H9 (cell line): ENCODE measurements around the gene EHHADH. TPM values are rescaled to one million over a fixed set of nuclear protein-coding genes. Genes with fewer than 3 reads are reported as not detected.

Experiments
- DNase-seq: peaks from one replicate; pipeline ENCODE4 v3.0.0-alpha.2; 2017
- H2AFZ ChIP-seq: one replicate; pipeline ENCODE4 v1.6.1; 2013; ENCODE audit warnings: mild to moderate bottlenecking, low read length, control low read depth, moderate library complexity
- H2AK5ac ChIP-seq: 2 replicates; pipeline ENCODE4 v1.6.1; 2013; ENCODE audit warnings: low read length, control low read depth, mixed read lengths; ENCODE audit not compliant: insufficient read length
- H2BK120ac ChIP-seq: one replicate; pipeline ENCODE4 v1.6.1; 2013; ENCODE audit warnings: low read depth, mild to moderate bottlenecking, low read length, control low read depth, inconsistent platforms; ENCODE audit not compliant: poor library complexity, severe bottlenecking
- H2BK12ac ChIP-seq: 2 replicates; pipeline ENCODE4 v1.6.1; 2013; ENCODE audit warnings: low read length, control low read depth, mixed read lengths, low read depth; ENCODE audit not compliant: insufficient read length
- H2BK15ac ChIP-seq: 2 replicates; pipeline ENCODE4 v1.6.1; 2013; ENCODE audit warnings: low read depth, low read length, control low read depth
- H2BK20ac ChIP-seq: one replicate; pipeline ENCODE4 v1.6.1; 2013; ENCODE audit warnings: low read depth, mild to moderate bottlenecking, low read length, control low read depth, inconsistent platforms; ENCODE audit not compliant: poor library complexity, severe bottlenecking
- H2BK5ac ChIP-seq: 2 replicates; pipeline ENCODE4 v1.6.1; 2013; ENCODE audit warnings: low read length, control low read depth, mixed read lengths; ENCODE audit not compliant: insufficient read length
- H3K14ac ChIP-seq: 2 replicates; pipeline ENCODE4 v1.6.1; 2013; ENCODE audit warnings: low read length, control low read depth; ENCODE audit not compliant: insufficient read depth
- H3K18ac ChIP-seq: 2 replicates; pipeline ENCODE4 v1.6.1; 2013; ENCODE audit warnings: low read depth, mild to moderate bottlenecking, mixed read lengths, low read length, control low read depth; ENCODE audit not compliant: insufficient read length
- H3K23ac ChIP-seq: 2 replicates; pipeline ENCODE4 v1.6.1; 2013; ENCODE audit warnings: low read length, control low read depth, mixed read lengths, low read depth; ENCODE audit not compliant: insufficient read length
- H3K23me2 ChIP-seq: 2 replicates; pipeline ENCODE4 v1.6.1; 2013; ENCODE audit warnings: low read depth, mild to moderate bottlenecking, mixed read lengths, low read length, control low read depth; ENCODE audit not compliant: insufficient read length, poor library complexity, severe bottlenecking
- H3K27ac ChIP-seq: 2 replicates; pipeline ENCODE4 v1.5.1; 2013; ENCODE audit warnings: low read length, control low read depth, mixed read lengths, low read depth; ENCODE audit not compliant: insufficient read length
- H3K27me3 ChIP-seq: 2 replicates; pipeline ENCODE4 v1.6.1; 2013; ENCODE audit warnings: low read length, control low read depth, inconsistent platforms; ENCODE audit not compliant: insufficient read depth
- H3K4ac ChIP-seq: 2 replicates; pipeline ENCODE4 v1.6.1; 2013; ENCODE audit warnings: low read depth, mild to moderate bottlenecking, control low read depth, inconsistent platforms, low read length, moderate library complexity
- H3K4me1 ChIP-seq: 2 replicates; pipeline ENCODE4 v1.6.1; 2013; ENCODE audit warnings: low read length, control low read depth, inconsistent platforms; ENCODE audit not compliant: insufficient read depth
- H3K4me2 ChIP-seq: 2 replicates; pipeline ENCODE4 v1.6.1; 2013; ENCODE audit warnings: low read length, control low read depth, mixed read lengths; ENCODE audit not compliant: insufficient read length, insufficient read depth
- H3K56ac ChIP-seq: 2 replicates; pipeline ENCODE4 v1.6.1; 2013; ENCODE audit warnings: low read depth, mild to moderate bottlenecking, mixed read lengths, low read length, control low read depth; ENCODE audit not compliant: insufficient read length
- H3K79me1 ChIP-seq: 2 replicates; pipeline ENCODE4 v1.6.1; 2013; ENCODE audit warnings: low read depth, mild to moderate bottlenecking, moderate library complexity, low read length, control low read depth, inconsistent platforms; ENCODE audit not compliant: insufficient read depth, poor library complexity, severe bottlenecking
- H3K79me2 ChIP-seq: 2 replicates; pipeline ENCODE4 v1.6.1; 2013; ENCODE audit warnings: low read length, control low read depth, inconsistent platforms; ENCODE audit not compliant: insufficient read depth
- H3K9ac ChIP-seq: 2 replicates; pipeline ENCODE4 v1.6.1; 2013; ENCODE audit warnings: low read length, control low read depth, mixed read lengths; ENCODE audit not compliant: insufficient read length; ENCODE audit errors: extremely low read depth
- H3K9me3 ChIP-seq: one replicate; pipeline ENCODE4 v1.6.1; 2013; ENCODE audit warnings: low read depth, low read length, inconsistent platforms; ENCODE audit not compliant: control insufficient read depth
- H3T11ph ChIP-seq: one replicate; pipeline ENCODE4 v1.6.1; 2013; ENCODE audit warnings: mild to moderate bottlenecking, low read length, control low read depth, inconsistent platforms
- H4K20me1 ChIP-seq: one replicate; pipeline ENCODE4 v1.6.1; 2013; ENCODE audit not compliant: control insufficient read depth, insufficient read length, insufficient read depth
- H4K5ac ChIP-seq: 2 replicates; pipeline ENCODE4 v1.6.1; 2013; ENCODE audit warnings: low read depth, mild to moderate bottlenecking, mixed read lengths, low read length, control low read depth; ENCODE audit not compliant: insufficient read length
- H4K8ac ChIP-seq: replicated peaks from 2 replicates; pipeline ENCODE4 v1.6.1; 2013; ENCODE audit warnings: low read length, control low read depth, mixed read lengths, low read depth; ENCODE audit not compliant: insufficient read length
- H4K91ac ChIP-seq: 2 replicates; pipeline ENCODE4 v1.6.1; 2013; ENCODE audit warnings: low read depth, mild to moderate bottlenecking, moderate library complexity, mixed read lengths, low read length, control low read depth; ENCODE audit not compliant: insufficient read length
- H3K27ac Mint-ChIP-seq, 3 experiments: 2 replicates in 2 of 3; 3 replicates in 1 of 3; pipeline ENCODE4 v1.8.0; 2020 to 2021; ENCODE audit warnings: mixed read lengths in 3 of 3, mild to moderate bottlenecking in 1 of 3, moderate library complexity in 1 of 3
- H3K27me3 Mint-ChIP-seq: 2 replicates; pipeline ENCODE4 v1.8.0; 2021; ENCODE audit warnings: low read depth, mild to moderate bottlenecking, moderate library complexity, mixed read lengths
- H3K36me3 Mint-ChIP-seq, 3 experiments: 2 replicates in 2 of 3; 3 replicates in 1 of 3; pipeline ENCODE4 v1.8.0; 2020 to 2021; ENCODE audit warnings: low read depth in 3 of 3, mixed read lengths in 3 of 3; ENCODE audit not compliant: insufficient read depth in 1 of 3
- H3K4me1 Mint-ChIP-seq, 2 experiments: 2 replicates each; pipeline ENCODE4 v1.8.0; 2020; ENCODE audit warnings: mixed read lengths in 2 of 2
- H3K4me3 Mint-ChIP-seq, 2 experiments: 2 replicates in 1 of 2; 3 replicates in 1 of 2; pipeline ENCODE4 v1.8.0; 2020 to 2021; ENCODE audit warnings: mild to moderate bottlenecking in 2 of 2, mixed read lengths in 2 of 2, moderate library complexity in 1 of 2
- H3K9me3 Mint-ChIP-seq, 2 experiments: 2 replicates in 1 of 2; 3 replicates in 1 of 2; pipeline ENCODE4 v1.8.0; 2020; ENCODE audit warnings: mild to moderate bottlenecking in 2 of 2, mixed read lengths in 2 of 2, moderate library complexity in 1 of 2
- WGBS: extraction: QIAGEN DNeasy Blood & Tissue Kit; methylation state at CpG from one replicate; pipeline ENCODE4 v1.1.7; 2013; ENCODE audit warnings: missing lambda C conversion rate, low lambda C conversion rate, mixed read lengths; ENCODE audit not compliant: insufficient read length; ENCODE audit errors: extremely low coverage; 5-methylcytosine and 5-hydroxymethylcytosine counted together
- total RNA-seq: library from RNA; stranded (reverse); gene quantifications from 2 replicates; pipeline ENCODE4 v1.2.1, GENCODE V29; 2021
- TF ChIP-seq, protein P1 (sequence below): fragments of 200-600 bp; sonication (generic); conservative IDR thresholded peaks from 3 replicates; pipeline ENCODE4 v1.8.0; 2021; ENCODE audit warnings: antibody characterized with exemption, mild to moderate bottlenecking

Gene EHHADH
- total RNA-seq, 1 experiment from 2014 or later = 2.1 TPM

GRCh38 chr3:185268194-185268962 is 14.5 kb upstream of the EHHADH start:
- Histone ChIP-seq H3K23ac (no peak overlapping the region), H4K91ac (no peak overlapping the region), H4K5ac (no peak overlapping the region), H3K14ac (no peak overlapping the region), H3K27ac (no peak overlapping the region), H2AK5ac (no peak overlapping the region), H3K4ac (no peak overlapping the region), H3T11ph (no peak overlapping the region), H2BK15ac (no peak overlapping the region), H3K4me1 (no peaks in the 10 kb centered on the region), H3K4me2 (no peak overlapping the region), H3K9ac (no peak overlapping the region), H2BK20ac (no peak overlapping the region), H2BK5ac (no peak overlapping the region), H2BK12ac (no peak overlapping the region), H3K27me3 (no peaks in the 10 kb centered on the region), H3K9me3 (no peaks in the 10 kb centered on the region), H2AFZ (no peak overlapping the region), H2BK120ac (no peak overlapping the region), H3K79me1 (no peaks in the 10 kb centered on the region), H4K8ac (no peak overlapping the region), H3K23me2 (no peaks in the 10 kb centered on the region), H3K79me2 (no peaks in the 10 kb centered on the region), H4K20me1 (no peaks in the 10 kb centered on the region), H3K18ac (no peak overlapping the region), H3K56ac (no peak overlapping the region)
- Mint-ChIP-seq H3K4me3 (no peak overlapping the region), H3K27ac (no peak overlapping the region), H3K36me3 (no peaks in the 10 kb centered on the region), H3K9me3 (no peaks in the 10 kb centered on the region), H3K4me1 (peaks cover 4% of the 10 kb centered on the region in 2 experiments; a peak in 3 of 4 replicates), H3K27me3 (peaks cover 21% of the 10 kb centered on the region)
- no CpG with 5 or more reads among the region's 2 CpGs for WGBS
- TF ChIP-seq, protein P1, sequence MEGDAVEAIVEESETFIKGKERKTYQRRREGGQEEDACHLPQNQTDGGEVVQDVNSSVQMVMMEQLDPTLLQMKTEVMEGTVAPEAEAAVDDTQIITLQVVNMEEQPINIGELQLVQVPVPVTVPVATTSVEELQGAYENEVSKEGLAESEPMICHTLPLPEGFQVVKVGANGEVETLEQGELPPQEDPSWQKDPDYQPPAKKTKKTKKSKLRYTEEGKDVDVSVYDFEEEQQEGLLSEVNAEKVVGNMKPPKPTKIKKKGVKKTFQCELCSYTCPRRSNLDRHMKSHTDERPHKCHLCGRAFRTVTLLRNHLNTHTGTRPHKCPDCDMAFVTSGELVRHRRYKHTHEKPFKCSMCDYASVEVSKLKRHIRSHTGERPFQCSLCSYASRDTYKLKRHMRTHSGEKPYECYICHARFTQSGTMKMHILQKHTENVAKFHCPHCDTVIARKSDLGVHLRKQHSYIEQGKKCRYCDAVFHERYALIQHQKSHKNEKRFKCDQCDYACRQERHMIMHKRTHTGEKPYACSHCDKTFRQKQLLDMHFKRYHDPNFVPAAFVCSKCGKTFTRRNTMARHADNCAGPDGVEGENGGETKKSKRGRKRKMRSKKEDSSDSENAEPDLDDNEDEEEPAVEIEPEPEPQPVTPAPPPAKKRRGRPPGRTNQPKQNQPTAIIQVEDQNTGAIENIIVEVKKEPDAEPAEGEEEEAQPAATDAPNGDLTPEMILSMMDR = no peak
- no peak for DNase-seq
